Endothelial cell (in vitro differentiated cells): ENCODE data around the gene MSANTD2. TPM values are rescaled to one million over a fixed set of nuclear protein-coding genes. Genes with fewer than 3 reads are reported as not detected.

Experiments
- DNase-seq: peaks from one replicate; pipeline ENCODE4 v3.0.0; 2021; ENCODE audit warnings: low spot score
- H3K27ac Mint-ChIP-seq: one replicate; pipeline ENCODE4 v1.8.0; 2021; ENCODE audit warnings: mixed read lengths, inconsistent platforms; ENCODE audit not compliant: unreplicated experiment
- H3K27me3 Mint-ChIP-seq: one replicate; pipeline ENCODE4 v1.8.0; 2021; ENCODE audit warnings: mild to moderate bottlenecking, moderate library complexity, mixed read lengths, inconsistent platforms; ENCODE audit not compliant: unreplicated experiment
- H3K36me3 Mint-ChIP-seq: one replicate; pipeline ENCODE4 v1.8.0; 2021; ENCODE audit warnings: mild to moderate bottlenecking, low read depth, mixed read lengths, inconsistent platforms; ENCODE audit not compliant: unreplicated experiment
- H3K4me1 Mint-ChIP-seq: one replicate; pipeline ENCODE4 v1.8.0; 2021; ENCODE audit warnings: mild to moderate bottlenecking, mixed read lengths, inconsistent platforms; ENCODE audit not compliant: unreplicated experiment
- H3K4me3 Mint-ChIP-seq: one replicate; pipeline ENCODE4 v1.8.0; 2021; ENCODE audit warnings: mild to moderate bottlenecking, mixed read lengths, inconsistent platforms; ENCODE audit not compliant: unreplicated experiment
- H3K9me3 Mint-ChIP-seq: one replicate; pipeline ENCODE4 v1.8.0; 2021; ENCODE audit warnings: mixed read lengths, inconsistent platforms; ENCODE audit not compliant: unreplicated experiment
- CTCF ChIP-seq: fragments of 200-600 bp; sonication (generic); IDR thresholded peaks from one replicate; pipeline ENCODE4 v1.5.0; 2021; ENCODE audit warnings: antibody characterized with exemption; ENCODE audit not compliant: unreplicated experiment
- total RNA-seq: library from RNA; stranded (reverse); fragmentation: NEBNext Ultra II Directional; extraction: Animal tissue kit (Norgen Biotek cat#: 25700); gene quantifications from one replicate; pipeline ENCODE4 v1.2.1, GENCODE V29; 2021; ENCODE audit not compliant: unreplicated experiment

The MSANTD2 gene
- total RNA-seq, 1 donor from 2014 or later, result 32.4 TPM

- Mint-ChIP-seq H3K9me3 (peaks cover 5% of the 10 kb centered on the region), H3K4me3 (peak overlapping the region; percentile 56), H3K4me1 (peaks cover 72% of the 10 kb centered on the region), H3K27ac (peak overlapping the region; percentile 94), H3K27me3 (peaks cover 40% of the 10 kb centered on the region), H3K36me3 (peaks cover 27% of the 10 kb centered on the region)
- no peak for TF ChIP-seq CTCF
- no peak for DNase-seq
These were observed 51.5 kb downstream of the MSANTD2 start for GRCh38 chr11:124748481-124749343.

GRCh38 chr11:124748100-124748418, 52.1 kb downstream of the MSANTD2 start:
- H3K4me1 Mint-ChIP-seq, result peaks cover 65% of the 10 kb centered on the region
- TF ChIP-seq CTCF, result no peak
- H3K27ac Mint-ChIP-seq, result peak overlapping the region; percentile 94
- H3K4me3 Mint-ChIP-seq, result peak overlapping the region; percentile 62
- no peak for DNase-seq
- peaks cover 20% of the 10 kb centered on the region for H3K36me3 Mint-ChIP-seq
- peaks cover 5% of the 10 kb centered on the region for H3K9me3 Mint-ChIP-seq
- H3K27me3 Mint-ChIP-seq, result peaks cover 39% of the 10 kb centered on the region

GRCh38 chr11:124747406-124748099, 52.7 kb downstream of the MSANTD2 start:
- H3K27ac Mint-ChIP-seq, result peak overlapping the region; percentile 94
- H3K9me3 Mint-ChIP-seq, result peaks cover 5% of the 10 kb centered on the region
- DNase-seq, result no peak
- peaks cover 17% of the 10 kb centered on the region for H3K36me3 Mint-ChIP-seq
- no peak for TF ChIP-seq CTCF
- H3K27me3 Mint-ChIP-seq, result peaks cover 36% of the 10 kb centered on the region
- peak overlapping the region; percentile 86 for H3K4me3 Mint-ChIP-seq
- peaks cover 60% of the 10 kb centered on the region for H3K4me1 Mint-ChIP-seq

GRCh38 chr11:124746621-124747243, 53.5 kb downstream of the MSANTD2 start:
- no peak for TF ChIP-seq CTCF
- peak; percentile 75 for DNase-seq
- peaks cover 35% of the 10 kb centered on the region for H3K27me3 Mint-ChIP-seq
- H3K9me3 Mint-ChIP-seq, result peaks cover 5% of the 10 kb centered on the region
- peak overlapping the region; percentile 86 for H3K4me3 Mint-ChIP-seq
- H3K4me1 Mint-ChIP-seq, result peaks cover 59% of the 10 kb centered on the region
- no peak overlapping the region for H3K27ac Mint-ChIP-seq
- H3K36me3 Mint-ChIP-seq, result peaks cover 14% of the 10 kb centered on the region
